ENCODE data around the gene FOXO1. TPM values are rescaled to one million over a fixed set of nuclear protein-coding genes. Genes with fewer than 3 reads are reported as not detected.

FOXO1 gene
- total RNA-seq, 1 experiment from 2014 or later, result 10.5 TPM

GRCh38 chr13:40676007-40676406, 9.6 kb upstream of the FOXO1 start:
- BruUV-seq (replicated peaks), result no TSS peak
- intact Hi-C loops (cut with micrococcal nuclease; ENCODE audit: unreplicated experiment), result no loop called here
- Histone ChIP-seq H3K9me3 (ENCODE audit: insufficient read depth, low read depth) (no peaks in the 10 kb centered on the region), H4K20me1 (ENCODE audit: insufficient read depth) (no peaks in the 10 kb centered on the region), H3K4me1 (replicated peaks; ENCODE audit: insufficient read depth) (peaks cover 25% of the 10 kb centered on the region), H3K27ac (no peak overlapping the region), H3K9me2 (ENCODE audit: insufficient read depth) (no peaks in the 10 kb centered on the region), H3K4me3 (no peak overlapping the region), H2AFZ (no peak overlapping the region), H3K27me3 (ENCODE audit: insufficient read depth, low read depth) (no peaks in the 10 kb centered on the region), H3K4me2 (no peak overlapping the region), H3F3A (ENCODE audit: insufficient read depth, low read depth) (peaks cover 17% of the 10 kb centered on the region; the same call in 1 of the 2 replicates), H3K79me2 (ENCODE audit: low read depth) (no peaks in the 10 kb centered on the region), H3K36me3 (ENCODE audit: low read depth) (no peaks in the 10 kb centered on the region)
- ChIA-PET POLR2A (ENCODE audit: unreplicated experiment) (no interaction called here), CTCF (no interaction called here)
- TF ChIP-seq CTCF (conservative IDR thresholded peaks at IDR 0.05), result no peak
- no peak for TF ChIP-seq EZH2 (IDR thresholded peaks at IDR 0.05; ENCODE audit: low read depth)
- DNase-seq, result no peak

GRCh38 chr13:40673414-40673813, 7.0 kb upstream of the FOXO1 start:
- Histone ChIP-seq H3K9me3 (ENCODE audit: insufficient read depth, low read depth) (no peaks in the 10 kb centered on the region), H3K36me3 (ENCODE audit: low read depth) (no peaks in the 10 kb centered on the region), H3K4me3 (no peak overlapping the region), H3K27ac (peak overlapping the region; percentile 82), H4K20me1 (ENCODE audit: insufficient read depth) (no peaks in the 10 kb centered on the region), H3K79me2 (ENCODE audit: low read depth) (no peaks in the 10 kb centered on the region), H3K4me2 (peak overlapping the region; percentile 61), H2AFZ (no peak overlapping the region), H3K27me3 (ENCODE audit: insufficient read depth, low read depth) (no peaks in the 10 kb centered on the region), H3F3A (ENCODE audit: insufficient read depth, low read depth) (peaks cover 17% of the 10 kb centered on the region; the same call in 1 of the 2 replicates), H3K4me1 (replicated peaks; ENCODE audit: insufficient read depth) (peaks cover 25% of the 10 kb centered on the region), H3K9me2 (ENCODE audit: insufficient read depth) (no peaks in the 10 kb centered on the region)
- intact Hi-C loops (cut with micrococcal nuclease; ENCODE audit: unreplicated experiment), result loop anchor here (2.0 kb wide), 1 partner anchor 231 kb away; no protein-coding TSS in a partner anchor
- ChIA-PET POLR2A (ENCODE audit: unreplicated experiment) (interaction anchor here (0.6 kb wide), 1 partner anchor 203 kb away, joined by 3 read pairs; no protein-coding TSS in a partner anchor), CTCF (interaction anchor here (0.6 kb wide), 1 partner anchor 9 kb away, joined by 17 read pairs; no protein-coding TSS in a partner anchor)
- no peak for DNase-seq
- no peak for TF ChIP-seq EZH2 (IDR thresholded peaks at IDR 0.05; ENCODE audit: low read depth)
- no peak for TF ChIP-seq CTCF (conservative IDR thresholded peaks at IDR 0.05)
- BruUV-seq (replicated peaks), result no TSS peak

- intact Hi-C loops (cut with micrococcal nuclease; ENCODE audit: unreplicated experiment), result loop anchor here (2.0 kb wide), 1 partner anchor 230 kb away; no protein-coding TSS in a partner anchor
- Histone ChIP-seq H3K9me2 (ENCODE audit: insufficient read depth) (no peaks in the 10 kb centered on the region), H3F3A (ENCODE audit: insufficient read depth, low read depth) (peaks cover 17% of the 10 kb centered on the region; the same call in 1 of the 2 replicates), H3K27me3 (ENCODE audit: insufficient read depth, low read depth) (no peaks in the 10 kb centered on the region), H4K20me1 (ENCODE audit: insufficient read depth) (no peaks in the 10 kb centered on the region), H3K4me1 (replicated peaks; ENCODE audit: insufficient read depth) (peaks cover 27% of the 10 kb centered on the region), H3K79me2 (ENCODE audit: low read depth) (no peaks in the 10 kb centered on the region), H3K36me3 (ENCODE audit: low read depth) (no peaks in the 10 kb centered on the region), H3K4me3 (peak overlapping the region; percentile 19; the same call in 1 of the 2 replicates), H2AFZ (no peak overlapping the region), H3K4me2 (peak overlapping the region; percentile 61), H3K27ac (peak overlapping the region; percentile 82), H3K9me3 (ENCODE audit: insufficient read depth, low read depth) (no peaks in the 10 kb centered on the region)
- BruUV-seq (replicated peaks), result no TSS peak
- ChIA-PET POLR2A (ENCODE audit: unreplicated experiment) (interaction anchor here (0.6 to 0.7 kb wide), 3 partner anchors 202 to 546 kb away, joined by 3 to 4 read pairs (median 3); no protein-coding TSS in a partner anchor), CTCF (interaction anchor here (0.6 kb wide), 1 partner anchor 9 kb away, joined by 17 read pairs; no protein-coding TSS in a partner anchor)
- no peak for TF ChIP-seq CTCF (conservative IDR thresholded peaks at IDR 0.05)
- TF ChIP-seq EZH2 (IDR thresholded peaks at IDR 0.05; ENCODE audit: low read depth), result no peak
- DNase-seq, result peak in 1 of 2 experiments; percentile 59
Observed at GRCh38 chr13:40672765-40673397, 6.4 kb upstream of the FOXO1 start.
